Mucosa of rectum (tissue), 2 donors: ENCODE data around the gene OTOP3.

Source experiments
- H3K27ac ChIP-seq, 2 donors: one replicate each; pipeline ENCODE4 v1.7.0; 2013; ENCODE audit warnings: inconsistent platforms in 2 of 2, low read depth in 2 of 2, low read length in 2 of 2
- H3K27me3 ChIP-seq, 2 donors: one replicate each; pipeline ENCODE4 v1.7.0; 2013; ENCODE audit warnings: low read length in 2 of 2; ENCODE audit not compliant: control insufficient read depth in 2 of 2, insufficient read depth in 2 of 2
- H3K36me3 ChIP-seq, 2 donors: one replicate each; pipeline ENCODE4 v1.7.0; 2013; ENCODE audit warnings: low read length in 2 of 2; ENCODE audit not compliant: control insufficient read depth in 2 of 2, insufficient read depth in 2 of 2
- H3K4me1 ChIP-seq, 2 donors: one replicate each; pipeline ENCODE4 v1.7.0; 2013; ENCODE audit warnings: low read length in 2 of 2, mild to moderate bottlenecking in 1 of 2; ENCODE audit not compliant: control insufficient read depth in 2 of 2, insufficient read depth in 2 of 2
- H3K4me3 ChIP-seq, 2 donors: one replicate each; pipeline ENCODE4 v1.7.0; 2013; ENCODE audit warnings: low read length in 2 of 2
- H3K9ac ChIP-seq, 2 donors: one replicate each; pipeline ENCODE4 v1.7.0; 2013; ENCODE audit warnings: low read length in 2 of 2, low read depth in 1 of 2, mild to moderate bottlenecking in 1 of 2
- H3K9me3 ChIP-seq, 2 donors: one replicate each; pipeline ENCODE4 v1.7.0; 2013; ENCODE audit warnings: low read length in 2 of 2; ENCODE audit not compliant: control insufficient read depth in 2 of 2
- donor health status: healthy.
- donor health status: Normal muscosa, but diverticular disease.

The OTOP3 gene

GRCh38 chr17:74935585-74936469, at the start of gene OTOP3:
OTOP3 (plus strand) TSS chr17:74935898; CDS start chr17:74935922, 24 bp downstream.
- H3K9ac ChIP-seq: no peak within 1 kb of the TSS
- H3K36me3 ChIP-seq: no peaks in the 10 kb centered on the region
- no peaks in the 10 kb centered on the region for H3K9me3 ChIP-seq
- H3K27ac ChIP-seq: no peak within 1 kb of the TSS
- no peak within 1 kb of the TSS for H3K4me3 ChIP-seq
- peaks cover 41 to 48% of the 10 kb centered on the region in 2 donors for H3K27me3 ChIP-seq
- no peaks in the 10 kb centered on the region for H3K4me1 ChIP-seq

GRCh38 chr17:74888469-74888868, 47.2 kb upstream of the OTOP3 start:
- Histone ChIP-seq H3K4me3 (no peak overlapping the region), H3K27me3 (peaks cover 15 to 17% of the 10 kb centered on the region in 2 donors), H3K9ac (no peak overlapping the region), H3K27ac (no peak overlapping the region), H3K36me3 (no peaks in the 10 kb centered on the region), H3K4me1 (peaks cover 0 to 4% of the 10 kb centered on the region in 2 donors), H3K9me3 (no peaks in the 10 kb centered on the region)

DNA sequence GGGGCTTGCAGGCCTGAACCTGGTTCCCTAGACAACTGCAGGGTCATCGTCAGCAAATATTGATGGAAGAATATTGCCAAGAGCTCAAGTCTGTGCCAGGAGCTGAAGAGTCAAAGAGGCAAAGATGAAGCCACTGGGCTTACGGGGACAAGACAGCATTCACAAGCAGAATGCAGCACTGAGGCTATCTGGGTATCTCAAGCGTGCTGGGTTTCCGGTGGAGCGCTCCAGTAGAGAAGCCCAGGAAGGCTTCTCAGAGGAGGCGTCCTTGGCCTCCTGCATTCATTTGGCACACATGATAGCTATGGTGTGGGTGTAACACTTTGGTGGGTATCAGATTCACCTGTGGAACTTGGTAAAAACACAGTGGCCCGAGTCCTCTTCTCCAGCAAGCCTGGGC, 45.1 kb upstream of the OTOP3 start:
- Histone ChIP-seq H3K4me1 (peaks cover 0 to 4% of the 10 kb centered on the region in 2 donors), H3K36me3 (no peaks in the 10 kb centered on the region), H3K27me3 (peaks cover 25 to 31% of the 10 kb centered on the region in 2 donors), H3K9me3 (no peaks in the 10 kb centered on the region), H3K4me3 (no peak overlapping the region), H3K27ac (no peak overlapping the region), H3K9ac (no peak overlapping the region)

GRCh38 chr17:74892013-74892841, 43.5 kb upstream of the OTOP3 start:
- Histone ChIP-seq H3K9me3 (no peaks in the 10 kb centered on the region), H3K27me3 (peaks cover 29 to 34% of the 10 kb centered on the region in 2 donors), H3K27ac (no peak overlapping the region), H3K4me1 (peaks cover 0 to 4% of the 10 kb centered on the region in 2 donors), H3K4me3 (peak overlapping the region in 1 of 2 donors; percentile 43), H3K9ac (no peak overlapping the region), H3K36me3 (no peaks in the 10 kb centered on the region)

GRCh38 chr17:74892974-74893911, 42.5 kb upstream of the OTOP3 start, which contains the start of gene FADS6:
FADS6 (minus strand) TSS chr17:74893633; CDS start chr17:74893595, 38 bp downstream.
- peaks cover 29 to 34% of the 10 kb centered on the region in 2 donors for H3K27me3 ChIP-seq
- H3K36me3 ChIP-seq: no peaks in the 10 kb centered on the region
- H3K4me1 ChIP-seq: peaks cover 0 to 4% of the 10 kb centered on the region in 2 donors
- H3K27ac ChIP-seq: no peak within 1 kb of the TSS
- H3K4me3 ChIP-seq: peak within 1 kb of the TSS; percentile 20 to 43
- H3K9ac ChIP-seq: no peak within 1 kb of the TSS
- no peaks in the 10 kb centered on the region for H3K9me3 ChIP-seq

GRCh38 chr17:74893936-74894671, 41.6 kb upstream of the OTOP3 start:
- no peak overlapping the region for H3K9ac ChIP-seq
- peaks cover 25 to 34% of the 10 kb centered on the region in 2 donors for H3K27me3 ChIP-seq

DNA sequence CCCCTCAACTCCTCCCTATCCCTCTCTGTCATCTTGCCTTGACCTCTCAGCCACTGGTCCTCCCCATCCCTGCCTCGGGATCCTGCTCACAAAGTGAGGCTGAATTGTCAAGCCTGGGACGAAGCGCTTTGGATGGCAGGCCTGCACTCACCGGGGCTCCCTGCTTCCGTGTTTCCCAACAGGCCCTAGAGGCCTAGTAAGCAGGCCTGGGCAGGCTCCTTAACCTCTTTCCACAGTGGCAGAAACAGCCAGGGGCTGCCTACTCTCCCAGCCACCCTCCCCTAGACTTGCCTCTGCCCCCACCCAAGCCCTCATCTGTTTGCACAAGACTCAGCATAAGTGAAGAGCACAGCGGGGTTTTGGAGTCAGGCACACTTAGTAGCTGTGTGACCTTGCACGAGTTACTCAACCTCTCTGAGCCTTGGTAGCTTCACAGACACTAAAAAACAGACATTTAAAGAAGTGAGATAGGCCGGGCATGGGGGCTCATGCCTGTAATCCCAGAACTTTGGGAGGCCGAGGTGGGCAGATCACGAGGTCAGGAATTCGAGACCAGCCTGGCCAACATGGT, 37.2 kb upstream of the OTOP3 start:
- Histone ChIP-seq H3K27me3 (peaks cover 16 to 18% of the 10 kb centered on the region in 2 donors), H3K4me1 (no peaks in the 10 kb centered on the region), H3K36me3 (no peaks in the 10 kb centered on the region), H3K27ac (no peak overlapping the region), H3K9me3 (no peaks in the 10 kb centered on the region), H3K9ac (no peak overlapping the region), H3K4me3 (no peak overlapping the region)

More at GRCh38 chr17:74893936-74894671, 41.6 kb upstream of the OTOP3 start:
- Histone ChIP-seq H3K4me1 (peaks cover 0 to 4% of the 10 kb centered on the region in 2 donors), H3K9me3 (no peaks in the 10 kb centered on the region), H3K27ac (no peak overlapping the region), H3K36me3 (no peaks in the 10 kb centered on the region), H3K4me3 (no peak overlapping the region)

DNA sequence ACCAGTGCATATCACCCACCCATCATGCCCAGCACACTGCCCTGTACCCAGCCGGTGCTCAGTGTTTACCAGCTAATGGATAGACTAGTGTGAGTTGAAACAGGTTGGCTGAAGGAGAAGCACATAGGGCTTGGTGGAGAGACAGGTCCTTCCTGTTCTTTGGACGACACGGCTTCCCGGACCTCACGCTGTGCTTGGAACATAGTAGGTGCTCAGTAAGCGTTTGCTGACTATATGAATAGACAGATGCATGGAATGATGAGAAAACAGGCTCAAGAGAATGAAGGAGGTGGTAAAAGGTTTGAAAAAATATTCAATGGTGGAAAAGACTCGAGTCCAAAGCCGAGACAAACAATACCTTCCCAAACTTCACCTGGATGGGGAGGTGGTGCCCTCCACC, 35.5 kb upstream of the OTOP3 start:
- Histone ChIP-seq H3K36me3 (no peaks in the 10 kb centered on the region), H3K9ac (no peak overlapping the region), H3K27me3 (peaks cover 9 to 12% of the 10 kb centered on the region in 2 donors), H3K4me3 (no peak overlapping the region), H3K4me1 (no peaks in the 10 kb centered on the region), H3K27ac (no peak overlapping the region), H3K9me3 (no peaks in the 10 kb centered on the region)
